Mesenteric fat pad (tissue), 1 donor: ENCODE results near the gene C11orf68. TPM values are rescaled to one million over a fixed set of nuclear protein-coding genes. Genes with fewer than 3 reads are reported as not detected.
A peak's percentile ranks its signal among the peaks of the same experiment; 100 is the strongest.
"Not testable (repeated sequence)": the region's sequence is repeated elsewhere in the genome, so short reads cannot be mapped to it uniquely, and the experiment has no call there.

ENCODE experiments used
- DNase-seq: peaks from one replicate; pipeline ENCODE4 v3.0.0-alpha.2; 2020; ENCODE audit warnings: low spot score
- total RNA-seq: library from RNA; stranded (reverse); fragmentation: NEBNext Ultra II Directional; extraction: Animal tissue kit (Norgen Biotek cat#: 25700); gene quantifications from one replicate; pipeline ENCODE4 v1.2.1, GENCODE V29; 2021
- donor health status: DM: yes; HTN: yes; CAD: no.

The C11orf68 gene
- total RNA-seq, 1 donor from 2014 or later, result 33.4 TPM

- no peak for DNase-seq
Measured at GRCh38 chr11:65915101-65915820, 3.6 kb downstream of the C11orf68 start.

- no peak for DNase-seq
Measured at GRCh38 chr11:65912845-65913244, 6.0 kb downstream of the C11orf68 start.

GRCh38 chr11:65911682-65912568 is 6.9 kb downstream of the C11orf68 start:
- DNase-seq, result no peak

GRCh38 chr11:65907878-65908277 is 11.0 kb downstream of the C11orf68 start:
- no peak for DNase-seq

GRCh38 chr11:65906602-65907001 is 12.3 kb downstream of the C11orf68 start:
- DNase-seq, result no peak

GRCh38 chr11:65903715-65904114 is 15.1 kb downstream of the C11orf68 start:
- DNase-seq, result no peak

- no peak for DNase-seq
Measured at GRCh38 chr11:65903068-65903481, 15.8 kb downstream of the C11orf68 start.

- no peak for DNase-seq
Measured at GRCh38 chr11:65900899-65901180, 18.0 kb downstream of the C11orf68 start.

- DNase-seq, result peak; percentile 97
Measured at GRCh38 chr11:65900125-65900898, 18.6 kb downstream of the C11orf68 start, which contains the start of gene FOSL1. Gene FOSL1 (minus strand): TSS chr11:65900388. CDS start chr11:65900339, 49 bp downstream.

GRCh38 chr11:65899356-65900124 is 19.3 kb downstream of the C11orf68 start:
- peak; percentile 97 for DNase-seq

- no peak for DNase-seq
Measured at GRCh38 chr11:65898656-65899355, 20.1 kb downstream of the C11orf68 start.

- DNase-seq, result no peak
Measured at GRCh38 chr11:65897020-65897471, 21.8 kb downstream of the C11orf68 start.

GRCh38 chr11:65896034-65896999 is 22.5 kb downstream of the C11orf68 start:
- DNase-seq, result no peak

- DNase-seq, result no peak
Measured at GRCh38 chr11:65895482-65895981, 23.3 kb downstream of the C11orf68 start.

- DNase-seq, result no peak
Measured at GRCh38 chr11:65894034-65894591, 24.7 kb downstream of the C11orf68 start.

GRCh38 chr11:65892661-65893317 is 26.1 kb downstream of the C11orf68 start:
- DNase-seq, result no peak

- DNase-seq, result not testable (repeated sequence)
Measured at GRCh38 chr11:65892137-65892540, 26.7 kb downstream of the C11orf68 start.
